ENCODE results near the gene ZNF318. TPM values are rescaled to one million over a fixed set of nuclear protein-coding genes. Genes with fewer than 3 reads are reported as not detected.

Gene ZNF318
- total and polyA plus RNA-seq, 2 donors (not counting 3 experiments of a cell fraction or from before 2014, with no cell fraction given): 7.1 to 13.6 TPM

- no peaks in the 10 kb centered on the region for H3K79me2 ChIP-seq (ENCODE audit: control insufficient read depth, insufficient read depth, low read length)
- H3K4me3 ChIP-seq (replicated peaks in 1 of 3; ENCODE audit: insufficient read depth in 1 of 3, low read depth in 1 of 3, low read length in 3 of 3): peak within 1 kb of the TSS in 1 of 3 experiments; percentile 15
- FAIRE-seq (no peak), DNase-seq (ENCODE audit: low read depth, low spot score) (no peak)
- H3K27me3 ChIP-seq (ENCODE audit: control insufficient read depth in 2 of 2, insufficient read depth in 2 of 2, low read length in 2 of 2): peaks cover 11 to 14% of the 10 kb centered on the region in 2 experiments
- H4K20me1 ChIP-seq (replicated peaks; ENCODE audit: control insufficient read depth, extremely low read depth, insufficient read depth, low read length): no peaks in the 10 kb centered on the region
- dilution Hi-C loops (cut with MboI; ENCODE audit: extremely low pct_ligation_motif_present, low sequenced_read_pairs) (no loop called here), intact Hi-C loops (cut with micrococcal nuclease) (no loop called here)
- ChIA-PET CTCF (interaction anchor here (0.9 to 1.4 kb wide), 6 partner anchors 10 to 198 kb away, joined by 3 to 6 read pairs (median 4); partner anchors contain the start of genes DNPH1 and ZNF318), POLR2A (no interaction called here)
- TF ChIP-seq MYC (IDR thresholded peaks at IDR 0.05; ENCODE audit: low read depth, low read length): no peak
- TF ChIP-seq, protein P1, sequence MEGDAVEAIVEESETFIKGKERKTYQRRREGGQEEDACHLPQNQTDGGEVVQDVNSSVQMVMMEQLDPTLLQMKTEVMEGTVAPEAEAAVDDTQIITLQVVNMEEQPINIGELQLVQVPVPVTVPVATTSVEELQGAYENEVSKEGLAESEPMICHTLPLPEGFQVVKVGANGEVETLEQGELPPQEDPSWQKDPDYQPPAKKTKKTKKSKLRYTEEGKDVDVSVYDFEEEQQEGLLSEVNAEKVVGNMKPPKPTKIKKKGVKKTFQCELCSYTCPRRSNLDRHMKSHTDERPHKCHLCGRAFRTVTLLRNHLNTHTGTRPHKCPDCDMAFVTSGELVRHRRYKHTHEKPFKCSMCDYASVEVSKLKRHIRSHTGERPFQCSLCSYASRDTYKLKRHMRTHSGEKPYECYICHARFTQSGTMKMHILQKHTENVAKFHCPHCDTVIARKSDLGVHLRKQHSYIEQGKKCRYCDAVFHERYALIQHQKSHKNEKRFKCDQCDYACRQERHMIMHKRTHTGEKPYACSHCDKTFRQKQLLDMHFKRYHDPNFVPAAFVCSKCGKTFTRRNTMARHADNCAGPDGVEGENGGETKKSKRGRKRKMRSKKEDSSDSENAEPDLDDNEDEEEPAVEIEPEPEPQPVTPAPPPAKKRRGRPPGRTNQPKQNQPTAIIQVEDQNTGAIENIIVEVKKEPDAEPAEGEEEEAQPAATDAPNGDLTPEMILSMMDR (IDR thresholded peaks at IDR 0.05; ENCODE audit: extremely low read depth in 1 of 2, insufficient read depth in 1 of 2, low read depth in 1 of 2, low read length in 2 of 2): peak in 1 of 2 donors; percentile 25
- no peak within 1 kb of the TSS for H3K9ac ChIP-seq (replicated peaks; ENCODE audit: extremely low read depth, insufficient read depth, low read length)
- BruUV-seq (replicated peaks): no TSS peak
- H3K36me3 ChIP-seq (ENCODE audit: control insufficient read depth in 2 of 2, extremely low read depth in 1 of 2, insufficient read depth in 2 of 2, low read length in 2 of 2): no peaks in the 10 kb centered on the region
- no peaks in the 10 kb centered on the region for H3K9me3 ChIP-seq (replicated peaks; ENCODE audit: control insufficient read depth, insufficient read depth, low read length)
- no peak within 1 kb of the TSS for H3K27ac ChIP-seq (ENCODE audit: insufficient read depth, low read depth, low read length)
- H3K9me1 ChIP-seq (replicated peaks; ENCODE audit: control insufficient read depth, extremely low read depth, insufficient read depth, low read length): no peaks in the 10 kb centered on the region
- H3K4me1 ChIP-seq (ENCODE audit: control insufficient read depth, extremely low read depth, insufficient read depth, low read length): peaks cover 8% of the 10 kb centered on the region
- no peak within 1 kb of the TSS for H3K4me2 ChIP-seq (ENCODE audit: insufficient read depth, low read length)
- peak within 1 kb of the TSS; percentile 82 for H2AFZ ChIP-seq (ENCODE audit: low read depth, low read length)
Observed at GRCh38 chr6:43308101-43308989, 61.1 kb downstream of the ZNF318 start, which contains the start of gene CRIP3. Gene CRIP3 (minus strand): TSS chr6:43308826. CDS start chr6:43308792, 34 bp downstream.
